IMR-90 (cell line): Measurements from ENCODE around the gene PARP14. TPM values are rescaled to one million over a fixed set of nuclear protein-coding genes. Genes with fewer than 3 reads are reported as not detected.

Source experiments
- ATAC-seq: fragments of 200-7000 bp; cut with Tn5 transposase; 2 replicates; pipeline ENCODE4 v1.9.1; 2020; ENCODE audit warnings: low read depth, mild to moderate bottlenecking, moderate library complexity
- BruUV-seq: library from RNA; stranded (reverse); fragments of 400-500 nt; replicated peaks from 2 replicates; lab custom pipeline; 2021; lab: Mats Ljungman, UMichigan
- CTCF ChIA-PET: fragments of 300-600 bp; formaldehyde crosslinking; extraction: SDS; loops from one replicate; lab custom pipeline; 2021; ENCODE audit warnings: antibody characterized with exemption; lab: Yijun Ruan, JAX
- POLR2A ChIA-PET: fragments of 300-600 bp; sonication (Branson Sonifier 250); formaldehyde crosslinking; loops from one replicate; lab custom pipeline; 2022; ENCODE audit warnings: antibody characterized with exemption; ENCODE audit not compliant: unreplicated experiment; lab: Charles Lee
- DNase-seq: peaks from one replicate; pipeline ENCODE4 v3.0.0; 2013
- H2AFZ ChIP-seq: replicated peaks from 2 replicates; pipeline ENCODE3; 2013; ENCODE audit warnings: low read length, mild to moderate bottlenecking; ENCODE audit not compliant: poor library complexity
- H2AK5ac ChIP-seq: 2 replicates; pipeline ENCODE4 v1.6.1; 2013; ENCODE audit warnings: low read depth, low read length, inconsistent platforms
- H2AK9ac ChIP-seq: replicated peaks from 2 replicates; pipeline ENCODE3; 2013; ENCODE audit warnings: mild to moderate bottlenecking, low read depth, low read length, moderate library complexity; ENCODE audit not compliant: poor library complexity
- H2BK120ac ChIP-seq: 2 replicates; pipeline ENCODE4 v1.6.1; 2013; ENCODE audit warnings: low read depth, low read length, inconsistent platforms
- H2BK15ac ChIP-seq: 3 replicates; pipeline ENCODE4 v1.6.1; 2013; ENCODE audit warnings: low read depth, low read length, inconsistent platforms
- H2BK20ac ChIP-seq: 2 replicates; pipeline ENCODE4 v1.6.1; 2013; ENCODE audit warnings: low read depth, mild to moderate bottlenecking, inconsistent platforms, low read length, moderate library complexity
- H2BK5ac ChIP-seq: 2 replicates; pipeline ENCODE4 v1.6.1; 2013; ENCODE audit warnings: mild to moderate bottlenecking, low read depth, low read length, inconsistent platforms; ENCODE audit not compliant: poor library complexity, severe bottlenecking
- H3K14ac ChIP-seq: replicated peaks from 2 replicates; pipeline ENCODE4 v1.6.1; 2013; ENCODE audit warnings: low read depth, low read length, inconsistent platforms
- H3K18ac ChIP-seq: 2 replicates; pipeline ENCODE4 v1.6.1; 2013; ENCODE audit warnings: low read depth, low read length, control low read depth
- H3K23ac ChIP-seq: 2 replicates; pipeline ENCODE4 v1.6.1; 2013; ENCODE audit warnings: low read depth, low read length, inconsistent platforms
- H3K27ac ChIP-seq: 2 replicates; pipeline ENCODE4 v1.5.1; 2013; ENCODE audit warnings: mild to moderate bottlenecking, control low read depth, low read length; ENCODE audit not compliant: insufficient read depth
- H3K27me3 ChIP-seq: 2 replicates; pipeline ENCODE4 v1.6.1; 2013; ENCODE audit warnings: low read length; ENCODE audit not compliant: control insufficient read depth, insufficient read depth
- H3K36me3 ChIP-seq: 2 replicates; pipeline ENCODE4 v1.6.1; 2013; ENCODE audit warnings: low read length, mixed read lengths; ENCODE audit not compliant: control insufficient read depth, insufficient read depth
- H3K4ac ChIP-seq: 2 replicates; pipeline ENCODE4 v1.6.1; 2013; ENCODE audit warnings: low read depth, low read length, inconsistent platforms
- H3K4me1 ChIP-seq: 2 replicates; pipeline ENCODE4 v1.6.1; 2013; ENCODE audit warnings: low read length, mixed read lengths; ENCODE audit not compliant: control insufficient read depth, insufficient read depth
- H3K4me2 ChIP-seq: 2 replicates; pipeline ENCODE4 v1.6.1; 2013; ENCODE audit warnings: low read depth, mild to moderate bottlenecking, control low read depth, low read length, moderate library complexity
- H3K4me3 ChIP-seq: 2 replicates; pipeline ENCODE4 v1.5.1; 2013; ENCODE audit warnings: low read depth, mild to moderate bottlenecking, control low read depth, low read length, moderate library complexity; ENCODE audit not compliant: insufficient read depth
- H3K56ac ChIP-seq: 2 replicates; pipeline ENCODE4 v1.6.1; 2013; ENCODE audit warnings: low read length, inconsistent platforms; ENCODE audit not compliant: insufficient read depth; ENCODE audit errors: extremely low read depth
- H3K79me1 ChIP-seq, 2 experiments: 2 replicates each; pipeline ENCODE4 v1.6.1; 2013; ENCODE audit warnings: low read length in 2 of 2, inconsistent platforms in 1 of 2, low read depth in 1 of 2
- H3K9ac ChIP-seq: 2 replicates; pipeline ENCODE4 v1.6.1; 2013; ENCODE audit warnings: low read depth, low read length, control low read depth
- H3K9me1 ChIP-seq: 2 replicates; pipeline ENCODE4 v1.6.1; 2013; ENCODE audit warnings: low read length, inconsistent platforms; ENCODE audit not compliant: insufficient read depth
- H3K9me3 ChIP-seq: 2 replicates; pipeline ENCODE4 v1.6.1; 2013; ENCODE audit warnings: low read length; ENCODE audit not compliant: control insufficient read depth, insufficient read depth
- H4K20me1 ChIP-seq: 2 replicates; pipeline ENCODE4 v1.6.1; 2013; ENCODE audit warnings: low read length, inconsistent platforms; ENCODE audit not compliant: insufficient read depth
- H4K5ac ChIP-seq: 2 replicates; pipeline ENCODE4 v1.6.1; 2013; ENCODE audit warnings: mild to moderate bottlenecking, low read depth, low read length, control low read depth
- H4K8ac ChIP-seq, 2 experiments: 2 replicates each; pipeline ENCODE4 v1.6.1; 2013; ENCODE audit warnings: low read depth in 2 of 2, low read length in 2 of 2, control low read depth in 1 of 2, inconsistent platforms in 1 of 2
- H4K91ac ChIP-seq: 2 replicates; pipeline ENCODE4 v1.6.1; 2013; ENCODE audit warnings: low read depth, low read length, inconsistent platforms; ENCODE audit not compliant: insufficient read depth
- MXI1 ChIP-seq: IDR thresholded peaks from 2 replicates; pipeline ENCODE4 v1.6.1; 2012; ENCODE audit warnings: low read depth, mild to moderate bottlenecking, low read length, moderate library complexity, borderline replicate concordance
- WGBS, 2 experiments: methylation state at CpG; one replicate each; pipeline versions ENCODE4 v1.1.5 to v1.1.7; 2013; ENCODE audit warnings: missing lambda C conversion rate in 2 of 2; ENCODE audit not compliant: insufficient read length in 1 of 2; ENCODE audit errors: extremely low coverage in 2 of 2; 5-methylcytosine and 5-hydroxymethylcytosine counted together
- dilution Hi-C: fragments of 300-500 bp; cut with HindIII; formaldehyde crosslinking; loops from one replicate; pipeline ENCODE4 v1.14.3; 2018; ENCODE audit warnings: low sequenced_read_pairs; ENCODE audit not compliant: unreplicated experiment
- in situ Hi-C: fragments of 300-500 bp; cut with MboI; formaldehyde crosslinking; loops from 3 replicates; pipeline ENCODE4 v1.14.3; 2019; ENCODE audit warnings: low sequenced_read_pairs, inconsistent platforms, mixed read lengths
- intact Hi-C: fragments of 100-400 bp; cut with micrococcal nuclease; formaldehyde crosslinking; loops from 2 replicates; pipeline ENCODE4 v1.10.0; 2022
- polyA plus RNA-seq, 3 experiments: library from polyadenylated mRNA; depleted of rRNA; stranded (reverse); fragments of >200 nt; gene quantifications; 2 replicates each; pipeline ENCODE4 v1.2.3, GENCODE V29; 2012; ENCODE audit warnings: low replicate concordance in 1 of 3
- total RNA-seq: library from RNA; depleted of rRNA; stranded (reverse); fragments of >200 nt; gene quantifications from 2 replicates; pipeline ENCODE4 v1.2.3, GENCODE V29; 2012

Gene PARP14
- total and polyA plus RNA-seq, 2 of the 4 experiments (the other 2 are of a cell fraction): 9.3 to 23.1 TPM

GRCh38 chr3:122739172-122739571 is 58.5 kb downstream of the PARP14 start:
- ATAC-seq (no peak), DNase-seq (no peak)
- Histone ChIP-seq H4K8ac (no peak overlapping the region), H4K20me1 (no peaks in the 10 kb centered on the region), H3K56ac (no peak overlapping the region), H2AFZ (no peak overlapping the region), H3K9ac (no peak overlapping the region), H3K14ac (no peak overlapping the region), H3K36me3 (peaks cover 2% of the 10 kb centered on the region; the same call in 1 of the 2 replicates), H3K79me1 (no peaks in the 10 kb centered on the region), H2AK5ac (no peak overlapping the region), H2BK5ac (no peak overlapping the region), H4K91ac (no peak overlapping the region), H3K23ac (no peak overlapping the region), H2BK15ac (no peak overlapping the region), H3K4me2 (no peak overlapping the region), H2BK20ac (no peak overlapping the region), H3K18ac (no peak overlapping the region), H4K5ac (no peak overlapping the region), H3K9me1 (no peaks in the 10 kb centered on the region), H2BK120ac (no peak overlapping the region), H3K27me3 (no peaks in the 10 kb centered on the region), H3K9me3 (no peaks in the 10 kb centered on the region), H3K4me1 (no peaks in the 10 kb centered on the region), H2AK9ac (no peak overlapping the region), H3K4ac (no peak overlapping the region), H3K4me3 (no peak overlapping the region), H3K27ac (no peak overlapping the region)
- intact Hi-C loops (no loop called here), in situ Hi-C loops (no loop called here), dilution Hi-C loops (no loop called here)
- ChIA-PET CTCF (interaction anchor here (0.5 kb wide), 1 partner anchor 11 kb away, joined by 3 read pairs; no protein-coding TSS in a partner anchor), POLR2A (no interaction called here)
- TF ChIP-seq MXI1: no peak
- no CpG with 5 or more reads among the region's 3 CpGs for WGBS, 2 experiments
- no TSS peak for BruUV-seq
